ENCODE measurements around the gene CA7.
"Not testable (repeated sequence)": the region's sequence is repeated elsewhere in the genome, so short reads cannot be mapped to it uniquely, and the experiment has no call there.

CA7 gene

DNA sequence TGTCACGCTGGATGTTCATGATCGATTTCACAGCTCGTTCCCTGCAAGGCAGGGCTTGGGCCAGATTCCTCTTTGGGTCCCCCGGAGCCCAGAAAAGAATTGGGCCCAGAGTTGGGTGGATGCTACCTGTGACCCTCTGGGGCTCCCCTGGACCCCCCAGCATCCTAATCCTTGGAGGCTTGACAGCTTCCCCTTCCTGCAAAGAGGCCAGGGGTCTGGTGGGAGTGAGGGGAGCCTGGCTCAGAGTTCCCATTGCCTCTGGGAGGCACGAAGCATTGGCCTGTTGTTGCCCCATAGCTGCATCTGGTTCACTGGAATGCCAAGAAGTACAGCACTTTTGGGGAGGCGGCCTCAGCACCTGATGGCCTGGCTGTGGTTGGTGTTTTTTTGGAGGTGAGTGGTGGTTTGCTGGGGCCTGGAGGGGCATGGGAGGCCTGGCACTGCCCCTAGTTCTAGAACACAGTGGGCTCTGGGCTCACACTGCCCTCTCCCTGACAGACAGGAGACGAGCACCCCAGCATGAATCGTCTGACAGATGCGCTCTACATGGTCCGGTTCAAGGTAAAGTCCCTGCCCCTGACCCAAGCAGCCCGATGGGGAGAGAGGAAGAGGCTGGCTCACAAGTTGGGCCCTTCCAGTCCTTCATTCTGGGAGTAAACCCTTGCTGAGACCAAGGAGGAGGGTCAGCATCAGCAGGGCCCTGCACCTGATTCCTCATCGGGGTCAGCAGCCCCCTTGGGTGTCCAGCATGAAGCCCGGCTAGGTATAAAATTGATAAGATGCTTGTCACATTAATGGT, 7.2 kb downstream of the CA7 start:
- Mint-ChIP-seq H3K27me3 (peaks cover 7% of the 10 kb centered on the region), H3K9me3 (no peaks in the 10 kb centered on the region), H3K27ac (no peak overlapping the region), H3K36me3 (no peaks in the 10 kb centered on the region), H3K4me1 (no peaks in the 10 kb centered on the region), H3K4me3 (no peak overlapping the region)
- no peak for DNase-seq (ENCODE audit: low spot score in 2 of 2)
- ATAC-seq (ENCODE audit: low read depth): no peak

DNA sequence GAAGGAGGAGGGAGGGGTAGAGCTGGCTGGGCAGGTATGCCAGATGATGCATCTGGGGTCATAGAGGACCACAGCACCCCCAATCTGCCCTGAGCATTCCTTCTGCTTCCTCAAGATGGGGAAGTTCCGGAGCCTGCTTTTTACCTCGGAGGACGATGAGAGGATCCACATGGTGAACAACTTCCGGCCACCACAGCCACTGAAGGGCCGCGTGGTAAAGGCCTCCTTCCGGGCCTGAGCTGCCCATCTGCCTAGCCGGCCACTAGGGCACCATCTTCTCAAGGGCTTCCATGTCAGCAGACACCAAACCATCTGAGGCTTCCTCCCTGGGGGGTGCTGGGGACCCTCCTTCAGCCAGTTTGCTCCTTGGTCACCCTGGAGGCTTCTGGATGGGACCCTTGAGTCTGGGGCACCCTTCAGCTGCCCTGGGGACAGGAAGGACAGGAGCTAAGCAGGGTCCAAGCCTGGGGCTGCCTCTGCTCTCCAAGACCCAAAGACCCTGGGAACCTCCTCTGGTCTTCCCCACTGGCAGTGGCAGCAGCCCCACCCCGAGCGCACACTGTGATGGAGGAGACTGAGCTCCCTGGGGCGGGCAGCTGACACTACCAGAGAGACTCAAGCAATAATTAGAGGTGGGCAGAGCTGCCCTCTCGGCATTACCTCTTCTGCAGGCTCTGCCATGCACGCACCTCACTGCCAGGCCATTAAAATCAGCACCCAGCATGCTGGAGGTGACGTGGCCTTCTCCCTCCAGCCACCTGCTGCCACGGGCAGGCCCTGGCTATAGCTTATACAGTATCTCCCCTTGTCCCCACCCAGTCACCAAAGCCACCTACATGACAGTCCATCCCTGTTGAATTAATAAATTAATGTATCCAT, 9.3 kb downstream of the CA7 start:
- ATAC-seq (ENCODE audit: low read depth) (no peak), DNase-seq (ENCODE audit: low spot score in 2 of 2) (no peak)
- H3K27me3 Mint-ChIP-seq: peaks cover under 1% of the 10 kb centered on the region
- H3K36me3 Mint-ChIP-seq: no peaks in the 10 kb centered on the region
- no peak overlapping the region for H3K4me3 Mint-ChIP-seq
- H3K4me1 Mint-ChIP-seq: peaks cover 4% of the 10 kb centered on the region
- H3K9me3 Mint-ChIP-seq: no peaks in the 10 kb centered on the region
- no peak overlapping the region for H3K27ac Mint-ChIP-seq

DNA sequence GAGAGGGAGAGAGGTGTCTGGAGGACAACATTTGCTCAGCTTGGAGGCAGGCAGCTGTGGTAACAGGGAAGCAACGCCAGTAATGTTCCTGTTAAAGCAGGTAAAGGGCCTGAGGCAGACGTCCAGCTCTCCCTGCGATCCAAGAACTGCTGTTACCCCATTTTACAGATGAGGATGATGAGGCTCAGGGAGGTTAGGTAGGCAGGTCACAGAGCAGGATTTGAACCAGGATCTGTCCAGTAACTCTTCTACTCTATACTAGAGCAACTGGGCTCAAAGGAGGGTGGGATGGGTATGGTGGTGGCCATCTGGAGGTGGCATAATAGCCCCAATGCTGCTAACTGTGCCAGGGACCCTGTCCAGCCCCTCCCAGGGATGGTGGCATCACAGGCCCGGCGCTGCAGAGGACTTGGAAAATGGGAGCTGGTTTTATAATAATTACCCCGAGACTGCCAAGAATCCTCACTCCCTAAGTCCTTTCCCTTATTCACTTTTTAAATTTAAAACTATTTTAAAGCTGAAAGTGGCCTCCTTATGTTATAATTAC, 12.0 kb downstream of the CA7 start:
- Mint-ChIP-seq H3K27me3 (peaks cover 2% of the 10 kb centered on the region), H3K36me3 (no peaks in the 10 kb centered on the region), H3K27ac (no peak overlapping the region), H3K4me3 (no peak overlapping the region), H3K4me1 (peaks cover 4% of the 10 kb centered on the region), H3K9me3 (no peaks in the 10 kb centered on the region)
- no peak for DNase-seq (ENCODE audit: low spot score in 2 of 2)
- ATAC-seq (ENCODE audit: low read depth): no peak

DNA sequence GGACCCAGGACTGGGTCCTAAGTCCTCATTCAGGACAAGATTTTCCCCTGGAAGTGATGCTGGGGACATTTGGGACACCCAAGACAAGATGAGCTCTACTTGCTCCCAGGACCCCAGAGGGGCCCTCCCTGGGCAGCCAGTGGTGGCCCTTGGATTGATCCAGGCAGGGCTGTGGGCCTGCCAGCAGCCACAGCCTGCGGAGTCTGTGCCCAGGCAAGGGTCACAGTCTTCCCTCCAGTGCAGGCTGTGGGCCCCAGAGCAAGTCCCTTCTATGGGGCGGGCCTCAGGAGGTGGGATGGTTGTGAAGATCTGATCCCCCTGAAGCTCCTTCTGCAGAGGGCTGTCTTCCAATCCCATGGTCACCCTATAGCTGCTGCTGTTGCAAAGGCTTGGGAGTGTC, 12.6 kb downstream of the CA7 start:
- Mint-ChIP-seq H3K4me3 (no peak overlapping the region), H3K9me3 (no peaks in the 10 kb centered on the region), H3K27me3 (peaks cover 2% of the 10 kb centered on the region), H3K4me1 (peaks cover 4% of the 10 kb centered on the region), H3K27ac (no peak overlapping the region), H3K36me3 (no peaks in the 10 kb centered on the region)
- ATAC-seq (ENCODE audit: low read depth) (no peak), DNase-seq (ENCODE audit: low spot score in 2 of 2) (no peak)

DNA sequence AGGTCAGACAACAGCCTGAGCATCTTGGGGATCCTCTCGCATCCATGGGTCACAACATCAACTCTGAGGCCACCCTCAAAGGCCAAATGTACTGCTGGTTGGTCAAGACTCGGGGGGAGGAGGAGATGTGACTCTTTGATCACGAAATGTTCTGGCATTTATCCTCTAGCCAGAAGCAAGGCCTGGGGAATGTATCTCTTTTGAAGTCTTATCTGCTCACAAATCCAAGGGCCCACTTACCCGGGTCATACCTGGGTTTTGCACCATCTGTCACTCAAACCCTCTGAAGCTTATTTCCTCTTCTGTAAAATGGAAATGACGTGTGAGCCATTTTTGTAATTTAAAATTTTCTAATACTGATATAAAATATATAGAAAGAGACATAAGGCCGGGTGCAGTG, 13.2 kb downstream of the CA7 start:
- no peak overlapping the region for H3K4me3 Mint-ChIP-seq
- no peaks in the 10 kb centered on the region for H3K36me3 Mint-ChIP-seq

DNA sequence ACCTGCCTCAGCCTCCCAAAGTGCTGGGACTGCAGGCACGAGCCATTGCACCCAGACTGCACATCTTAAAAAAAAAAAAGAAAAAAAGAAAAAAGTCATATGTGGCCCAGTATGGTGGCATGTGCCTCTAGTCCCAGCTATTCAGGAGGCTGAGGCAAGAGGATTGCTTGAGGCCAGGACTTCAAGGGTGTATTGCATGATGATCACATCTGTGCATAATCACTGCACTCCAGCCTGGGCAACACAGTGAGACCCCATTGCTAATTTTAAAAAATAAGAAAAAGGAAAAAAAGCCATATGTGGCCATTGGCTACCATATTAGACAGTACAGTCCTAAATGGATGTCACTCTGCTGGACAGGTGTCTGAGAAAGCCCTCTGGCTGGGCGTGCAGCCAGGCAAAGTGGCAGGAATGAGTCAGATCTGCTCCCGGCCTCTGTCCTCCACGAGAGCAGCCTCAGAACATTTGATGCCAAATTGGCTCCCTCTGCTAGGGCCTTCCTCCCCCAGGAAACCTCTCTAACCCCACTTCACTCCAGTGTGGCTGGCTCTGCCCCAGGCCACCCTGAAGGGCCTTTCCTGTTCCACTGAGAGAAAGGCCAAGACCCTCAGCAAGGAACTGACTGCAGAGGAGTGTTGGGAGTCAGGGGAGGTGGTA, 14.7 kb downstream of the CA7 start:
- Mint-ChIP-seq H3K4me1 (peaks cover 4% of the 10 kb centered on the region), H3K4me3 (no peak overlapping the region), H3K9me3 (no peaks in the 10 kb centered on the region), H3K27ac (no peak overlapping the region), H3K27me3 (peaks cover 2% of the 10 kb centered on the region), H3K36me3 (no peaks in the 10 kb centered on the region)
- DNase-seq (ENCODE audit: low spot score in 2 of 2) (no peak), ATAC-seq (ENCODE audit: low read depth) (no peak)

More for the DNA sequence above, 13.2 kb downstream of the CA7 start:
- ATAC-seq (ENCODE audit: low read depth): no peak
- Mint-ChIP-seq H3K4me1 (peaks cover 4% of the 10 kb centered on the region), H3K27me3 (peaks cover 2% of the 10 kb centered on the region), H3K27ac (no peak overlapping the region), H3K9me3 (no peaks in the 10 kb centered on the region)
- DNase-seq (ENCODE audit: low spot score in 2 of 2): no peak

DNA sequence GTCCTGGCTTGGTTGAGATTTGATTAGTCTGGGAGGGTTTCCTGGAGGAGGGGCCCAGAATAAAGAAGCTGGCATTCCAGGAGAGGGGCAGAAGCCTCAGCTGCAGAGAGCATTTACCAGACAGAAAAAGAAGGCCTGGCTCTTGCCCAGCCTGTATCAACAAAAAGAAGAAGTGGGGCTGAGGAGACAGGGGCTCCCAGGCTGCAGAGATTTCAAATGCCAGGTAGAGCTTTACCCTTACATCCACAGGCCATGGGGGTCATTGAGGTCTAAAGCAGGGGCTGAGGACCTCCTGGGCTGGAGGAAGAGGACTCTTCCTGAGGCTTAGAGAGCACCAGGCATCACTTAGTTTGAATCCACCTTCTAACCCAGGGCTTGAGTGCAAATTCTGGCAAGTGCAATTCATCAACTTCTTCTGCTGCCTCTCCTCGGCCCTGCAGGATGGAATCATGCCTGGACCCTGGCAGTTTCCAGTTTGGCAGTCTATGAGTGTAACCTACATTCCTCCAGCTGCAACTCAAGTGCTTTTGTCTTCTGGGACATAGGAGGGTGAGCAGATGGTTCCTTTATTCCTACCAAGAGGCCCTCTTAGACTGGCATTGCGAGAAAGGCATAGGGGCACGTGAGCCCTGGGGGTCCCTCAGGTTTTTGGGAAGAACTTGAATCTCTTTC, 15.3 kb downstream of the CA7 start:
- ATAC-seq (ENCODE audit: low read depth) (no peak), DNase-seq (ENCODE audit: low spot score in 2 of 2) (no peak)
- Mint-ChIP-seq H3K4me1 (peaks cover 4% of the 10 kb centered on the region), H3K4me3 (no peak overlapping the region), H3K27ac (no peak overlapping the region), H3K36me3 (no peaks in the 10 kb centered on the region), H3K9me3 (no peaks in the 10 kb centered on the region), H3K27me3 (peaks cover 2% of the 10 kb centered on the region)

DNA sequence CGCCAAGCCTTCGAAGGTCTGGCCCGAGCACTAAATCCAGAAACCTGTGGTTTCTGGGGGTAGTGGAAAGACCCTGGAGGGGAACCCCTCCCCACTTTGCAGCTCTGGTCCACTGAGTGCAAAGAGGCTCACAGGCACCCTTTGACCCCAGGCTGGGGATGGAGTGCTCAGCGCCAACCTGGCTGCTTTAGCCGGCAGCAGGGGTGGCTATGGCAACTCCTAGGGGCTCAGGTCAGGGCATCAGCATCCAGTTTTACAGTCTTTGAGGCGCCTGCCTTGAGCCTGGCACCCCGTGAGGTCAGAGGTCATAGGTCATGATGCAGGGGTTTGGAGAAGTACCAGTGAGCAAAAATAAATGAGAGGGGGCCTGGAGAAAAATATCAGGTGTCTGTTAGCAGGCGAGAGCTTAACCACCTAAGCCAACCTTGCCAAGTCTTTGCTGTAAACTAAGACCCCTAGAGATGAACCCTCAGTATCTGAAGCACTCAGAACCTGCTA, 17.9 kb downstream of the CA7 start:
- DNase-seq (ENCODE audit: low spot score in 2 of 2) (no peak), ATAC-seq (ENCODE audit: low read depth) (no peak)
- no peak overlapping the region for H3K27ac Mint-ChIP-seq
- H3K4me3 Mint-ChIP-seq: no peak overlapping the region
- H3K36me3 Mint-ChIP-seq: no peaks in the 10 kb centered on the region
- no peaks in the 10 kb centered on the region for H3K9me3 Mint-ChIP-seq
- H3K4me1 Mint-ChIP-seq: peaks cover 2% of the 10 kb centered on the region
- peaks cover 3% of the 10 kb centered on the region for H3K27me3 Mint-ChIP-seq

DNA sequence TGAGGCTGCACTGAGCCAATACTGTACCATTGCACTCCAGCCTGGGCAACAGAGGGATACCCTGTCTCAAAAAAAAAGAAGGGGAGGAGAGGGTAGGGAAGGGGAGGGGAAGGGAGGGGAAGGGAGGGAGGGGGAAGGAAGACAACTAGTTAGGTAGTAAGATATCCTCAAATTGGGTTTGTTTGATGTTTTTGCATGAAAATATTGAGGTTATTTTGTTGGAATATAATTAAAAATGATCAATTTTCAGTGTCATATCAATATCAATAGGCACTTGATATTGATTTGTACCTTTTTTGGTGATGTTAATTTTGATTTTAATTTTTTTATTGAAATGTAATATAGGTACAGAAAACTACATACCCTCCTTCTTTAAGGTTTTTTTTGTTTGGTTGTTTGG, 19.5 kb downstream of the CA7 start:
- H3K36me3 Mint-ChIP-seq: no peaks in the 10 kb centered on the region
- H3K27me3 Mint-ChIP-seq: peaks cover 5% of the 10 kb centered on the region
- H3K4me1 Mint-ChIP-seq: peaks cover 2% of the 10 kb centered on the region
- no peak overlapping the region for H3K27ac Mint-ChIP-seq
- no peaks in the 10 kb centered on the region for H3K9me3 Mint-ChIP-seq
- ATAC-seq (ENCODE audit: low read depth): no peak
- DNase-seq (ENCODE audit: low spot score in 2 of 2): no peak
- no peak overlapping the region for H3K4me3 Mint-ChIP-seq

DNA sequence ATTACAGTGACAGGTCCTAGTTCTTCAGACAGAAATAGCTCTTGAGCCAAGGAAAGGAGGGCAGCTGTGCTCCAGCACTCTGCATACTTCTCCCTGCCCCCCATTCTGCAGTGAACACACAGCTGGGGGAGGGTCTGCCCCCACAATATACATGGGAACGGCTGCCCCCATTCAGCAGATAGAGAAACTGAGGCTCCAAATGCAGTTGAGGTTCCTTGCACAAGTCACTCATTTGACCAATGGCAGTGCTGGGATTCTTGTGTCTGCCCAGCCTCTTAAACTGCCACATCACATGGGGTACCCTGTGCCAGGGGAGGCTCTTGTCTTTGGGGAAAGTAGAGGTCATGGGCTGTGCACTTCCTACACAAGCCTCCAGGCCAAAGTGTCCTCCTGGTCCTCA, 25.2 kb downstream of the CA7 start:
- peaks cover 13% of the 10 kb centered on the region for H3K4me1 Mint-ChIP-seq
- no peaks in the 10 kb centered on the region for H3K9me3 Mint-ChIP-seq
- peaks cover 4% of the 10 kb centered on the region for H3K27me3 Mint-ChIP-seq
- no peaks in the 10 kb centered on the region for H3K36me3 Mint-ChIP-seq
- no peak for ATAC-seq (ENCODE audit: low read depth)
- H3K4me3 Mint-ChIP-seq: no peak overlapping the region
- no peak overlapping the region for H3K27ac Mint-ChIP-seq
- no peak for DNase-seq (ENCODE audit: low spot score in 2 of 2)

DNA sequence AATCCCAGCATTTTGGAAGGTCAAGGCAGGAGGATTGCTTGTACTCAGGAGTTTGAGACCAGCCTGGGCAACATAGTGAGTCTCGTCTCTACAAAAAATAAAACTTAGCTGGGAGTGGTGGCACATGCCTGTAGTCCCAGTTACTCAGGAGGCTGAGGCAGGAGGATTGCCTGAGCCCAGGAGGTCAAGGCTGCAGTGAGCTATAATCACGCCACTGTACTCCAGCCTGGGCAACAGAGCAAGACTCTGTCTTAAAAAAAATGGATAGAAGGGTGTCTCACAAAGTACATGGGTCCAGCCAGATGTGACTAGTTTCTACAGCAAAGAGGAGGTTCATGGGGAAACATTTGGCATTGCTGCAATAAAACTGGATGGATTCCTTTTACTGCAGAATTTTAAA, 27.1 kb downstream of the CA7 start:
- not testable (repeated sequence) for H3K27ac Mint-ChIP-seq; H3K4me3 Mint-ChIP-seq; ATAC-seq (ENCODE audit: low read depth); H3K9me3 Mint-ChIP-seq; H3K36me3 Mint-ChIP-seq; H3K27me3 Mint-ChIP-seq; DNase-seq (ENCODE audit: low spot score in 2 of 2)
- H3K4me1 Mint-ChIP-seq: peaks cover 13% of the 10 kb centered on the region

DNA sequence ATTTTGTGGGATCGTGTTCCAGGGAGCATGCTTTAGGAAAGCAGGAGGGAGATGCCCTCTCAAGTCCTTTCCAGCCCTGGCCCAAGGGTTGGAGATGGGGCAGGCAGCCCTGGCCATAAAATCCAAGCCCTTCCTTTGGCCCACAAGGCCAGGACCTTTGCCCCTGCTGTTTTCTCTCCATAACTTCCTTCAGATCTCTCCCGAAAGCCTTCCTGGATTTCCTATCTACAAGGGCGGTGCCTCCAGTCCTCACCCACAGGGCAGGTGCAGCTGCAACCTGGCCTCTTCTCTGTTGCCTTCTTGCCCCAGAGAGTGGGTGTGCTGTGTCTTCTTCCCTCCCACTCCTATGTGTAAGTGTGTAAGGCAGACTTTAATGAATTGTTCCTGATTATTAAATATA, 27.6 kb downstream of the CA7 start:
- H3K4me1 Mint-ChIP-seq: peaks cover 13% of the 10 kb centered on the region
- H3K27ac Mint-ChIP-seq: no peak overlapping the region
- peaks cover 3% of the 10 kb centered on the region for H3K27me3 Mint-ChIP-seq
- DNase-seq (ENCODE audit: low spot score in 2 of 2) (no peak), ATAC-seq (ENCODE audit: low read depth) (no peak)
- no peak overlapping the region for H3K4me3 Mint-ChIP-seq
- H3K9me3 Mint-ChIP-seq: peaks cover 2% of the 10 kb centered on the region
- H3K36me3 Mint-ChIP-seq: no peaks in the 10 kb centered on the region

DNA sequence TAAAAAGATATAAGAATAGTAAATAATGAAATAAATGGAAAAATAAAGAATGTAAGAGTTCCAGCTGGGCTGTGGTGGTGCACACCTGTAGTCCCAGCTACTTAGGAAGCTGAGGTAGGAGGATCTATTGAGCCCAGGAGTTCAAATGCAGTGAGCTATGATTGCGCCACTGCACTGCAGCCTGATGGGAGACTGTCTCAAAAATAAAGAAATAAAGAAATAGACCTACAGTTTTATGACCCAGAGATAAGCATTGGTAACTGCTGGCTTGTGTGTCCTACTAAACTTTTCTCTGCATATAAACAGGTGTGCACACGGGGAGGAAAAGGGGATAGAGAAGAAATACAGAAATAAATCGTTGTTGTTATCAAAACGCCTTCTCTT, 28.3 kb downstream of the CA7 start:
- Mint-ChIP-seq H3K4me1 (peaks cover 13% of the 10 kb centered on the region), H3K36me3 (no peaks in the 10 kb centered on the region), H3K4me3 (peak overlapping the region; percentile 83)

More for the DNA sequence above, 28.3 kb downstream of the CA7 start:
- DNase-seq (ENCODE audit: low spot score in 2 of 2): no peak
- Mint-ChIP-seq H3K27me3 (peaks cover 3% of the 10 kb centered on the region), H3K9me3 (peaks cover 2% of the 10 kb centered on the region), H3K27ac (no peak overlapping the region)
- ATAC-seq (ENCODE audit: low read depth): no peak
